ENCODE measurements around the gene TRIM65.

DNA sequence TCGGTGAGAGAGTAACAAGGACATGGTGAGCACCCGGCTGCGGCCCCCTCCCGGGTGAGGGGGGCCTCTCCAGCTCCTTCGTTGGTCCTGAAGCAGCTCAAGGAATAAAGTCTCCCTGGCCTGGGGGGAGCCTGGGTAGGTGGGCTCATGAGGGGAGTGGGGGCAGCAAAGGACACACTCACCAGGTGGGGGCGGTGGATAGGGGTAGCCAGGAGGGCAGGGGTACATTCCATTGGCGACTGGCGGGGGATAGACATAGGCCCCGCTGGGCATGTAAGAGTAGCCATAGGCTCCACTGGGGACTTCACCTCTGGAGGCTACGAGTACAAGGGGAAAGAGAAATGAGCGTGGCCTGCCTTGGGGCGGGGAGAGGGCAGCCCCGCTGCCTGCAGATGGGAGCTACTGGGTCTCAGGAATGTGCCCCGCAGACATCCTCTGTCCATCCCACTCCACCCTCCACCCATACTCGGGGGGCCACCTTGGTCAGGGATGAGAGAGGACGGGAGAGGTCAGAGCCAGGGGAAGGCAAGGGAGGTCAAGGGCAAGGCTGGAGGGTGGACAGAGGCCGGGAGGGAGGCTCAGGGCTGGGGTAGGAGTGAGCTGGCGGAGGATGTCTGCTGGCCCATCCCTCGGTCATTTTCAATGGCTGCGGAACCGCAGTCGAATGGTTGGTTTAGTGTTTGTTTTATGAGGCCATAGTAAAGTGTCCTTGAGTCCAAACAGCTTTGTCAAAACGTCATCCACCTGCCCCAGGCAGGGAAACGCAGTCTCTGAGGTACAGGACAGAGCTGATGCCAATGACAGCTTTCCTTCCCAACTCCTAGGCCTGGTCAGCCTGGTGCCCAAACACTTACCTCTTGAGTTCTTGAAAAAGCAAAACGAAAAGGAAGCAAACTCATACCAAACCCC is 48.9 kb downstream of the TRIM65 start:
- TF ChIP-seq EZH2phosphoT487 (IDR thresholded peaks at IDR 0.05; ENCODE audit: borderline replicate concordance, low read length): no peak
- TF ChIP-seq, protein P1, sequence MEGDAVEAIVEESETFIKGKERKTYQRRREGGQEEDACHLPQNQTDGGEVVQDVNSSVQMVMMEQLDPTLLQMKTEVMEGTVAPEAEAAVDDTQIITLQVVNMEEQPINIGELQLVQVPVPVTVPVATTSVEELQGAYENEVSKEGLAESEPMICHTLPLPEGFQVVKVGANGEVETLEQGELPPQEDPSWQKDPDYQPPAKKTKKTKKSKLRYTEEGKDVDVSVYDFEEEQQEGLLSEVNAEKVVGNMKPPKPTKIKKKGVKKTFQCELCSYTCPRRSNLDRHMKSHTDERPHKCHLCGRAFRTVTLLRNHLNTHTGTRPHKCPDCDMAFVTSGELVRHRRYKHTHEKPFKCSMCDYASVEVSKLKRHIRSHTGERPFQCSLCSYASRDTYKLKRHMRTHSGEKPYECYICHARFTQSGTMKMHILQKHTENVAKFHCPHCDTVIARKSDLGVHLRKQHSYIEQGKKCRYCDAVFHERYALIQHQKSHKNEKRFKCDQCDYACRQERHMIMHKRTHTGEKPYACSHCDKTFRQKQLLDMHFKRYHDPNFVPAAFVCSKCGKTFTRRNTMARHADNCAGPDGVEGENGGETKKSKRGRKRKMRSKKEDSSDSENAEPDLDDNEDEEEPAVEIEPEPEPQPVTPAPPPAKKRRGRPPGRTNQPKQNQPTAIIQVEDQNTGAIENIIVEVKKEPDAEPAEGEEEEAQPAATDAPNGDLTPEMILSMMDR (IDR thresholded peaks at IDR 0.05; ENCODE audit: low read depth, low read length, poor library complexity, severe bottlenecking): no peak

All from DOHH2 (cell line).